HEK293 (cell line): ENCODE data around the gene SURF4.

Experiments used
- HOXA7 ChIP-seq: sonication (generic); formaldehyde crosslinking; IDR thresholded peaks from 2 replicates; pipeline ENCODE4 v1.8.1; 2022; ENCODE audit warnings: missing genetic modification reagents, borderline replicate concordance
- YY1 ChIP-seq: fragments of 450-650 bp; formaldehyde crosslinking; IDR thresholded peaks from 2 replicates; pipeline ENCODE4 v1.5.1; 2018; ENCODE audit warnings: missing biosample characterization, missing genetic modification characterization
- ZBTB20 ChIP-seq: fragments of 450-650 bp; formaldehyde crosslinking; IDR thresholded peaks from 2 replicates; pipeline ENCODE4 v1.5.1; 2016; ENCODE audit warnings: missing biosample characterization, missing genetic modification characterization
- ZBTB21 ChIP-seq: fragments of 450-650 bp; formaldehyde crosslinking; IDR thresholded peaks from 2 replicates; pipeline ENCODE4 v1.5.1; 2017; ENCODE audit warnings: missing biosample characterization, missing genetic modification characterization
- ZNF121 ChIP-seq: fragments of 450-650 bp; formaldehyde crosslinking; IDR thresholded peaks from 2 replicates; pipeline ENCODE4 v1.5.1; 2016; ENCODE audit warnings: missing biosample characterization, missing genetic modification characterization
- ZNF133 ChIP-seq: fragments of 450-650 bp; formaldehyde crosslinking; IDR thresholded peaks from 2 replicates; pipeline ENCODE4 v1.5.1; 2016; ENCODE audit warnings: missing biosample characterization, missing genetic modification characterization
- ZNF138 ChIP-seq: fragments of 450-650 bp; formaldehyde crosslinking; IDR thresholded peaks from 2 replicates; pipeline ENCODE4 v1.5.1; 2016; ENCODE audit warnings: missing biosample characterization, missing genetic modification characterization, borderline replicate concordance
- ZNF174 ChIP-seq: fragments of 450-650 bp; formaldehyde crosslinking; IDR thresholded peaks from 2 replicates; pipeline ENCODE4 v1.5.0; 2017; ENCODE audit warnings: missing biosample characterization, mild to moderate bottlenecking, missing genetic modification characterization
- TF ChIP-seq, protein P1 (sequence below): fragments of 450-650 bp; formaldehyde crosslinking; IDR thresholded peaks from 2 replicates; pipeline ENCODE4 v1.5.1; 2016; ENCODE audit warnings: missing biosample characterization, missing genetic modification characterization
- TF ChIP-seq, protein P2 (sequence below): fragments of 450-650 bp; formaldehyde crosslinking; IDR thresholded peaks from 2 replicates; pipeline ENCODE4 v1.5.1; 2017; ENCODE audit warnings: missing biosample characterization, missing genetic modification characterization
- TF ChIP-seq, protein P3 (sequence below): fragments of 450-650 bp; formaldehyde crosslinking; IDR thresholded peaks from 2 replicates; pipeline ENCODE4 v1.5.1; 2017; ENCODE audit warnings: missing biosample characterization, missing genetic modification characterization

DNA sequence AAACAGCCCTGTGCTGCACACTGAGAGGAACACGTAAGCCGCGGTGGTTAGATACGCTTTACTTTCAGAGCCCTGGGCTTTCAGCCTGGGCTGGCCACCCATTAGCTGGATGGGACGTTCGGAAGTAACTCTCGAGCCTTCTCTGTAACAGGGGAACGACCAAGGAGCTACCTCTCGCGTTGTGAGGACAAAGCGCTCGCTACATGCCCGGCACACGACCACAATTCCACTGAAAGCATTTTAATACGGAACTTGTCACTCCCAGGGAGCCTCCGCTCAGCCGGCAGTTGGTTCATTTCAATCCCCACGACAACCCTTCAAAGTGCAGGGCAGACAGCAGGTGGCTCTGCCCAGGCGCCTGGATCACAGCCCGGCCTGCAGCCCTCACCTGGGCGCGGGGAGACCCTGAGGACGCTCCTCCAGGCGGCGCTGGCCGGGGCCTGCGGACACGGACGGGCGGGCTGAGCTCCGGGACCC is 19.9 kb downstream of the SURF4 start:
- TF ChIP-seq ZNF174 (tag by site-specific recombination) (no peak), HOXA7 (CRISPR knock-in tag) (no peak), ZNF138 (no peak), ZNF133 (tag by site-specific recombination) (no peak), YY1 (no peak), ZNF121 (tag by site-specific recombination) (no peak), ZBTB20 (tag by site-specific recombination) (no peak), ZBTB21 (tag by site-specific recombination) (no peak)
- TF ChIP-seq, protein P1, sequence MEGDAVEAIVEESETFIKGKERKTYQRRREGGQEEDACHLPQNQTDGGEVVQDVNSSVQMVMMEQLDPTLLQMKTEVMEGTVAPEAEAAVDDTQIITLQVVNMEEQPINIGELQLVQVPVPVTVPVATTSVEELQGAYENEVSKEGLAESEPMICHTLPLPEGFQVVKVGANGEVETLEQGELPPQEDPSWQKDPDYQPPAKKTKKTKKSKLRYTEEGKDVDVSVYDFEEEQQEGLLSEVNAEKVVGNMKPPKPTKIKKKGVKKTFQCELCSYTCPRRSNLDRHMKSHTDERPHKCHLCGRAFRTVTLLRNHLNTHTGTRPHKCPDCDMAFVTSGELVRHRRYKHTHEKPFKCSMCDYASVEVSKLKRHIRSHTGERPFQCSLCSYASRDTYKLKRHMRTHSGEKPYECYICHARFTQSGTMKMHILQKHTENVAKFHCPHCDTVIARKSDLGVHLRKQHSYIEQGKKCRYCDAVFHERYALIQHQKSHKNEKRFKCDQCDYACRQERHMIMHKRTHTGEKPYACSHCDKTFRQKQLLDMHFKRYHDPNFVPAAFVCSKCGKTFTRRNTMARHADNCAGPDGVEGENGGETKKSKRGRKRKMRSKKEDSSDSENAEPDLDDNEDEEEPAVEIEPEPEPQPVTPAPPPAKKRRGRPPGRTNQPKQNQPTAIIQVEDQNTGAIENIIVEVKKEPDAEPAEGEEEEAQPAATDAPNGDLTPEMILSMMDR (tag by site-specific recombination), result no peak
- TF ChIP-seq, protein P2, sequence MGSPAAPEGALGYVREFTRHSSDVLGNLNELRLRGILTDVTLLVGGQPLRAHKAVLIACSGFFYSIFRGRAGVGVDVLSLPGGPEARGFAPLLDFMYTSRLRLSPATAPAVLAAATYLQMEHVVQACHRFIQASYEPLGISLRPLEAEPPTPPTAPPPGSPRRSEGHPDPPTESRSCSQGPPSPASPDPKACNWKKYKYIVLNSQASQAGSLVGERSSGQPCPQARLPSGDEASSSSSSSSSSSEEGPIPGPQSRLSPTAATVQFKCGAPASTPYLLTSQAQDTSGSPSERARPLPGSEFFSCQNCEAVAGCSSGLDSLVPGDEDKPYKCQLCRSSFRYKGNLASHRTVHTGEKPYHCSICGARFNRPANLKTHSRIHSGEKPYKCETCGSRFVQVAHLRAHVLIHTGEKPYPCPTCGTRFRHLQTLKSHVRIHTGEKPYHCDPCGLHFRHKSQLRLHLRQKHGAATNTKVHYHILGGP (tag by site-specific recombination), result no peak
- TF ChIP-seq, protein P3, sequence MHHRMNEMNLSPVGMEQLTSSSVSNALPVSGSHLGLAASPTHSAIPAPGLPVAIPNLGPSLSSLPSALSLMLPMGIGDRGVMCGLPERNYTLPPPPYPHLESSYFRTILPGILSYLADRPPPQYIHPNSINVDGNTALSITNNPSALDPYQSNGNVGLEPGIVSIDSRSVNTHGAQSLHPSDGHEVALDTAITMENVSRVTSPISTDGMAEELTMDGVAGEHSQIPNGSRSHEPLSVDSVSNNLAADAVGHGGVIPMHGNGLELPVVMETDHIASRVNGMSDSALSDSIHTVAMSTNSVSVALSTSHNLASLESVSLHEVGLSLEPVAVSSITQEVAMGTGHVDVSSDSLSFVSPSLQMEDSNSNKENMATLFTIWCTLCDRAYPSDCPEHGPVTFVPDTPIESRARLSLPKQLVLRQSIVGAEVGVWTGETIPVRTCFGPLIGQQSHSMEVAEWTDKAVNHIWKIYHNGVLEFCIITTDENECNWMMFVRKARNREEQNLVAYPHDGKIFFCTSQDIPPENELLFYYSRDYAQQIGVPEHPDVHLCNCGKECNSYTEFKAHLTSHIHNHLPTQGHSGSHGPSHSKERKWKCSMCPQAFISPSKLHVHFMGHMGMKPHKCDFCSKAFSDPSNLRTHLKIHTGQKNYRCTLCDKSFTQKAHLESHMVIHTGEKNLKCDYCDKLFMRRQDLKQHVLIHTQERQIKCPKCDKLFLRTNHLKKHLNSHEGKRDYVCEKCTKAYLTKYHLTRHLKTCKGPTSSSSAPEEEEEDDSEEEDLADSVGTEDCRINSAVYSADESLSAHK (tag by site-specific recombination), result no peak
